Skin epidermis (tissue), 12 donors: ENCODE data around the gene FNBP1.

ENCODE experiments used
- H3K27ac ChIP-seq, 21 experiments: fragments of 200-600 bp; sonication (generic) in 11 of 21; one replicate each; pipeline ENCODE4 v1.5.0; 2020; ENCODE audit warnings: mild to moderate bottlenecking in 3 of 21, inconsistent platforms in 2 of 21, moderate library complexity in 2 of 21
- H3K4me3 ChIP-seq, 7 experiments: fragments of 200-600 bp; sonication (generic) in 2 of 7; one replicate each; pipeline ENCODE4 v1.5.0; 2020; ENCODE audit warnings: inconsistent platforms in 2 of 7, mild to moderate bottlenecking in 2 of 7, moderate library complexity in 1 of 7

The FNBP1 gene

DNA sequence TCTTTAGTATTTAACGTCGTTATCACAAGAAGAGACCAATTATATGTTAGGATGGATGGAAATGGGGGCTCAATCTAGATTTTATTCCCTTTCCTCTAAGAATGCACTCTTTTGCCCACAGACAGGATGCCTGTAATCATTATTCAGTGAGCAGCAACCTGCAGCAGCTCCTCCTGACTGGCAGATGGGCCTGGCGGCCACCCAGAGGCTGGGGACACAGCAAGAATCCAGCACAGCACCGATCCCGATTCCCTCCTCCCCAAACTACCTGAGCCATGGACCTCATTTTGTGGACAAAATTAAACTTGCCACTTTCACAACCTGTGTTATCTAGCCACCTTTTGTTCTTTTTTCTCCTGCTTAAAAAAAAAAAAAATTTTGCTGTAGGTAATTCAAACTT is 106.8 kb downstream of the FNBP1 start:
- peak overlapping the region in 5 of 21 experiments; percentile 26 to 83 (median 42) for H3K27ac ChIP-seq
- no peak overlapping the region for H3K4me3 ChIP-seq

DNA sequence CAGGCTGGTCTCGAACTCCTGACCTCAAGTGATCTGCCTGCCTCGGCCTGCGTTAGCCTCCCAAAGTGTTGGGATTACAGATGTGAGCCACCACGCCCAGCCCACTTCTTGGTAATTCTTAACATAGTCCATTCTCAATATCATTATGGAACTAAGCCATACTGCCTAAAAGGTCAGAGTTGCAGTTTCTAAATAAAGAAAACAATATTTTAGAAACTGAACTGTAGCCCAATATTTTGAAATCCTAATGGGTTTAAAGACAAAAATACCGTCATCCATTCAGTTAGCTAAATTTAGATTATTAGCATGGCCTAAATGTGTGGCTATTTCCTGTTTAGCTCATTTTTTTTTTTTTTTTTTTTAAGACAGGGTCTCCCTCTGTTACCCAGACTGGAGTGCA is 108.2 kb downstream of the FNBP1 start:
- Histone ChIP-seq H3K4me3 (no peak overlapping the region), H3K27ac (peak overlapping the region in 17 of 21 experiments; percentile 22 to 83 (median 61))

DNA sequence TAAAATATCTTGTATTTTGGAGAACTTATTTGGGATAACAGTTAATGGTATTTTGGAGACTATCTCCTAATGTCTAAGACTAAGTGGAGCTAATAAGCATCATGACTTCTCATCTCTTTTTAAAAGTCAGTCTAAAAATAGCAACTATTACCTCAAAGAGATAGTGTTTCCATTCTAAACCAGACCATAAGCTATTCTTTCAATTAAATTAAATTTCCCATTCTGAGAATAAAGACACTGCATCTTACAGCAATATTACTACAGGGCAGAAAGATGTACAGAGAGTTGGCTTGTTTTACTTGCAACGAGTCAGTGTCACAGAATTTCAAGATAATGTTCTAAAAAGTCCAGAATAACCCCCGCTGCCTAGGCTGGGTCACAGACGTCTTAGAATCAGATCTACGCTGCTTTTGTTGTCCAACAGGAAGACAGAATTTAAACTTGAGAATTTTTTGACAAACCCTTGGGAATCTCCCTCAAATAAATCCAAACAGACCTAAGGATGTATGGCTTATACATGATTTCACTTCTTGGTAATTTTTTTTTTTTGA is 108.9 kb downstream of the FNBP1 start:
- no peak overlapping the region for H3K4me3 ChIP-seq
- peak overlapping the region in 18 of 21 experiments; percentile 36 to 83 (median 62) for H3K27ac ChIP-seq

DNA sequence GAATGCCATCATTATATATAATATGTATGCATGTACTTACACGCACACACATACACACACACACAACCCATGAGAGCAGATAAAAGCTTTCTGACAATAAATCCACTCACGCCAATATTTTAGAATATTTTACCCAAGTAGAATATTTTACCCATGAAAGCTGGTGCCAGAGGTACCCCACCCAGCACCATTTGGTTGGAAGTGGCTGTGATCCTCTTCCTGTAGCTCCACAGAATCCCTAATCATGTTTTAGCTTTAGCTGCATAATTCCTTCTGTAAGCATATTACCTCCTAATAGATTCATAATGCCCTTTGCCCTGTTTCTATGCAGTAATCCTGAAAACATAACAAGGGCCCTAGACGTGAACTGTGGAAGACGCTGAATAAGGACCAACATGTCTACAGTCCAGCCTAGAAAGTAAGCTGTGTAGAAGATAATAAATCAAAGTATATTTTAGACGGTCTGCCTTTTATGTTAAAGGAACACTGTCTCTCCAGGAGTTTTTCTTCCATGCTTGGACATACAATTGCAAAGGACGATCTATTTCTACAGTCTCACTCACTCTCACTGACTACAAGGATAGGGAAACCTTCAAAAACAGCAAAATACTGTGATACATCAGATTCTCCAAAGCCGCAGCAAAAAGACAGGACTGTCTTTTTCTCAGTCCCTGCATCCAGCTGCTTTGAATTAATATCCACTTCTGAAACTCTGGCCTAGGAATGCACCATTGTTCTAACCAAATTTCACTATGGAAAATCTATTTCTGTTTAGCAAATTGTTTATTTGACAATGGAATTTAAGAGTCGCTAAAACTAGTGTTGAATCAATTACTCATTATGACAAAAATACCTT is 109.6 kb downstream of the FNBP1 start:
- Histone ChIP-seq H3K27ac (peak overlapping the region in 17 of 21 experiments; percentile 12 to 83 (median 63)), H3K4me3 (no peak overlapping the region)

DNA sequence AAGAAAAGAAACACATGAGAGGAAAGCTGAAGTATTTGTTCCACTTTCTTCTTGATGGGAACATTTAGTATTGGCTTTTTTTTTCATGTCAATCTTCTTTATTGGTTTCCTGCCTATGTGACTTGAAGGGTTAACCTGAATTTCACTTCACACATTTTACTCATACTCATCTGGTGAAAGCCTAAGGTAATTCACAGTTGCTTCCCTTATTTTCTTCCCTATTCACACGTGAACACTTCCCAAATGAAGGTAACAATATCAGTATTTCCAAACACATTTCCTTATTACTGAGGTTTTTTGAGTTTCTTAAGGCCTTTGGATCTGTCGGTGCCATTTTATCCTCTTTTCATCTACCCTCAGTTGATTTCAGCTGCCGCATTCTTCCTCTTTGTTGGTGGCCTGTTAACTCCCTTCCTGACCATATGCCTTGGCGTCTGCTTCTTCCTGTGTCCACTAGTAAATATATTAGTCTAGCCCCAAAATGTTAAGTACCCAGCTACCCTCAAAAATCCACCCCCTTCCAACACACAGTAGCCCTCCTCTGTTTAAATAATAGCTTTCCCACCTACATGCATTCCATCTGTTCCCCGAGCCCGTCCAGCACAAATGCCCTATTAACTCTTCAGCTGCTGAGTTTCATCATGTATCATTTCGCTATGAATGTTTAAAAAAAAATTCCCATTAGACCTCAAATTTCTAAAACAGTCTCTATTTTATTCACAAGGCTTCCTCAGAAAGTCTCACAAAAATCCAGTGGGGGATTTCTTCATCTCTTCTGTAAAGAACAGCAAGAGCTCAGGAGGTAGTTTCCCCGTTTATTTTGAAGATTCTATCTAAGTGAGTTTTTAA is 110.5 kb downstream of the FNBP1 start:
- Histone ChIP-seq H3K27ac (peak overlapping the region in 18 of 21 experiments; percentile 14 to 83 (median 64)), H3K4me3 (no peak overlapping the region)

DNA sequence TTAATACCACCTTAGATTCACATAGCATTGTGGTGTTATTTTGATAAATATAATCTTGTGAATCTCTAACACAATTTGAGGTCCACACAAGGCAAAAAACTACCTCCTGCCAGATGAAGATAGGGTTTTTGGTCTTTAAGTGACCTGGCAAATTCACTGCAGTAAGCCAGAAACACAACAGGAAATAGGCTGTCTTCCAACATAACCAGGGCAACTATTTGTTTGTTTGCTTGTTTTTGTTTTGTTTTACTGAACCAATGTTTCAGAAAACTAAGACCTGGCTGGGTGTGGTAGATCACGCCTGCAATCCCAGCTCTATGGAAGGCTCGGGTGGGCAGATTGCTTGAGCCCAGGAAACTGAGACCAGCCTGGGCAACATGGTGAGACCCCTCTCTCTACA is 112.2 kb downstream of the FNBP1 start:
- no peak overlapping the region for H3K4me3 ChIP-seq
- H3K27ac ChIP-seq, result peak overlapping the region in 12 of 21 experiments; percentile 0 to 81 (median 43)

DNA sequence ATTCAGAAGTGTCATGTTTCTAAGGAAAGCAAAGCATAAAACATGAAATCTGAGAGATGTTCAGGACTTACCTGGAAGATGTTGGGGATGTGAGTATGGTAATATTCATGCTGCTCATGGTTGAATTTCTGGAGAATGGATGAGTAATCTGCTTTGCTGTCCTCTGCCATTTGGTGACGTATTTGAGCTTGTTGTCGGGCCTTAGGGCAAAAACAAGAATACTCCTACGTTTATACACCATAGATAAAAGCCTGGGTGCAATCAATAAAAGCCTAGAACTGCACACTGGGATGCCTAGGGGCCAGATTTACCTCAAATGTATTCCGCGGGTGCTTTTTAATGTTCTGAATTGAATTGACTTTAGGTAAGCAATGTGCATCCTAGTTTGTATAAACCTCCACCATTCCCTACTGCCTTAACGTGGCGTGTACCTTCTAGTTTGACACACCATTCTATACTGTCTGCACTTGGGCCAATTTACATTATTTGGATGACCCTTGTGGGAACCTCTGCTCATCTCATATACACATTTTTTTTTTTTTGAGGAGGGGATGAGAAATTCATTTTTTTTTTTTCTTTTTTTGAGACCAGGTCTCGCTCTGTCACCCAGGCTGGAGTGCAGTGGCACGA is 113.4 kb downstream of the FNBP1 start:
- no peak overlapping the region for H3K27ac ChIP-seq
- no peak overlapping the region for H3K4me3 ChIP-seq

DNA sequence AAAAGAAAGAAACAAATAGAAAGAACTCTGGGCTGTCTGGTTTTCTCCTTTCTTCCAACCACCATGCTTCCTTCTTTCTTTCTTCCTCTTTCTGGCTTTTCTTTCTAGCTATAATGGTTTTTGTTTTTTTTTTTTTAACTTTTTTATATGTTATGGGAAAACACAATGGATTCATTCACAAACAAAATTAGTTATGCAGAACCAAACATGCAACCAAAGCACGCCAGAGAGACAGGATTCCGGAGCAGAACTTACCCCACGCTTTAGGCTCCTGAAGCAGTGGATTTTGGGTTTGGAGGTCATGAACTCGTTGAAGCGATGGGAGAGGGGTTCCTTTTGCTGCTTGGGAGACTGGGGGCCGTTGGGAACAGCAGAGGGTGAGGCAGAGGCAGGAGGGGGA is 119.4 kb downstream of the FNBP1 start:
- no peak overlapping the region for H3K4me3 ChIP-seq
- no peak overlapping the region for H3K27ac ChIP-seq

DNA sequence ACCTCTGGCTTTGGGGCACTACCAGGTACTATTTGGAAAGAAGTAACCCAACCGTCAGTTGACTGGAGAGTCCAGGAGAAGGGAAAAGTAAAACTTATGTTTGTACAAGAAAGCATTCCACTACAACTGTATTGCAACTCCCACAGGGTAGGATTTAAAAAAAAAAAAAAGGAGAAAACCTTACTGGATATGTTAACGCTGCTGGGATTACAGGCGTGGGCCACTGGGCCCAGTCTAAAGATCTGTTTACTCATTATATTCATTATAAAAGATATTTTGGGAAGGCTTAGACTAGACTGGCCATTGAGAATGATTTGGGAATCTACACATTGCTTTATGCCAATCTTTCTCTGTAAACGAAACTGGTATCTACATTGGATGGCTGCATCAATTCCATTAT is 121.1 kb downstream of the FNBP1 start:
- no peak overlapping the region for H3K4me3 ChIP-seq
- no peak overlapping the region for H3K27ac ChIP-seq

DNA sequence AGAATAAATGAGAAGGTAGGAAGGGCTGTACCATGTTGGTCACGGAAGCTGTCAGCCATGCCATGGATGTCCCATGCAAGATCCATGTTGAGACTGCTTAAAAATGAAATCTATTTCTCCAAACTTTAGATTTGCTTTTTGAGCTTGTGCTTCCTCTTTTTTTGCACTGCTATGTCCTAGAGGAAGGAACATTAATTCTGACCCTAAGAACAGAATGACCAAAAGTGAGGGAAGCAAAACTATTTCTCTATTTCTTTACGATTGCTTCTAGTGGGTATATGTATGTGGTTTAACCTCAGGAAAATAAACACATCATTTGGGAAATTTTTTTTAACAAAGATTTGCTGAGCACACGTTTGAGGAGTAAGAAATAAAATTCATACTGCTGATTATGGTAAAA is 123.1 kb downstream of the FNBP1 start:
- Histone ChIP-seq H3K4me3 (no peak overlapping the region), H3K27ac (peak overlapping the region in 5 of 21 experiments; percentile 3 to 78 (median 31))

DNA sequence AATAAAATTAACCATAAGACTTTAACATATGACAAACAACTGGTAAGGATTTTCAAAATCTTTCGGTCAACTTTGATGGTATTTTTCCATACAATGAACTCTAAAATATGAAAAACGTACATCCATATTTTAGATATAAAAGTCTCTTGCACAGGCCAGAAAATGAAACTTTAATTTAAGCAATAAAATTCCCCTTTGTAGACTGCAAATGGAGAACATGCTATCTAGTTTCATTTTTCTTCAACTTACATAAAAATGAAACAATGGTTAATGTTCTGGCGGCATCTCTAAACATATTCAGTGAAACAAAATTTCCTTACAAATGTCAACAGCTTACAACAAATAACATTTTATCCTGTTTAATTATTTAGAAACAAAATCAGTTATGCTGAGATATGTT is 123.7 kb downstream of the FNBP1 start:
- no peak overlapping the region for H3K4me3 ChIP-seq
- peak overlapping the region in 6 of 21 experiments; percentile 5 to 78 (median 20) for H3K27ac ChIP-seq

DNA sequence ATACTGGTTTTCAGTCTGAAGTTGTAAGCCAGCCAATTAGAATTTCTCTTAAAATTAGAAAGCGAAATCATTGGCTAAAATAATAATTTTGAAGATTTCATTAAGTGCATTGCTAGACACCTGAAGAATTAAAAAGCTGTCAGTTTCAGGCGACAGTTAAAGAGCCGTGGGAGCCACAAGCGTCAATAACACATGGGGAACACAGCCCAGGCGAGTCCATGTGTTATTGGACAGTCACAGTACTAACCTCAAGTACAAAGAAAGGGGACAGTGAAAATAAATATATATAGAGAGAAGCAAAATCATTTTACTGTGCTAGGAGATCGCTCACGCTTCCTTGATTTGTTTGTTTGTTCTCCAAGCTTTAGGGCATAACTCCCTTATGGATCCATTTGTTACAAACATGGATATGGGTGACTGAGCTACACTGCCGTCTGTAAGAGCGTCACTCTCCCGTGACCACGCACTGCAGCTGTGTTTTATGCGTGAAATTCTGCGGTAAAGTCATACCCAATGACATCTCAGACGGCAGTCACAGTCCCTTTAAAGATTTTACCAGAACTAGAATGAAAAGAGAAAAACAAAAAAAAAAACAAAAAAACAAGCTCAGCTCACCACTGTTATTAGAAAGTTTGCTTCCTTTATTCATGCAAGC is 124.6 kb downstream of the FNBP1 start:
- peak overlapping the region in 2 of 21 experiments; percentile 65 to 78 for H3K27ac ChIP-seq
- H3K4me3 ChIP-seq, result no peak overlapping the region

DNA sequence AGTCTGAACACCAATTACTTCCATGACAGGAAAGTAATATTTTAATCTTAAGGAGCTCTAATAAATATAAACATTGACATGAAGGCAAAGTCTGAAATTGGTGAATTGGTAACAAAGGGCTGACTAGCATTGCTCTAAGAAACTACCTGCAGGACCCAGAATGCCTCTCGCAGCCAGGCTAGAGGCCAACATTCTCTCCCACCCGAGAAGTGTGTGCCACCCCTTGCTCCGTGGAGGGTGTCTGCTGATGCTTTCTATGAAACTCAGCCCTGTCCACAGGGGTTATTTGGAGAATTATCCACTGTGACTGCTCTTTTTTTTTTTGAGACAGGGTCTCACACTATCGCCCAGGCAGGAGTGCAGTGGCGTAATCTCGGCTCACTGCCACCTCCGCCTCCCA is 126.3 kb downstream of the FNBP1 start:
- Histone ChIP-seq H3K27ac (no peak overlapping the region), H3K4me3 (no peak overlapping the region)

DNA sequence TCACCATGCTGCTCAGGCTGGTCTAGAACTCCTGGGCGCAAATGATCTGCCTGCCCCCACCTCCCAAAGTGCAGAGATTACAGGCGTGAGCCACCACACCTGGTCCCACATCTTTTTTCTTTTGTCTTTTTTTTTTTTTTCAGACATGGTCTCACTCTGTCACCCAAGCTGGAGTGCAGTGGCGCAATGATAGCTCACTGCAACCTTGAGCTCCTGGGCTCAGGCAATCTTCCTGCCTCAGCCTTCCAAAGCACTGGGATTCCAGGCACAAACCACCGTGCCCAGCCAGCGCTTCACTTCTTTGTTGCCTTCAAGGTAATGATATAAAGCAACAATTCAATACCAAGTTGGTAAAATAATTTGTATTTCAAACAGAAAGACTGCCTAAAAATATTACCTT is 128.9 kb downstream of the FNBP1 start:
- Histone ChIP-seq H3K4me3 (no peak overlapping the region), H3K27ac (no peak overlapping the region)

DNA sequence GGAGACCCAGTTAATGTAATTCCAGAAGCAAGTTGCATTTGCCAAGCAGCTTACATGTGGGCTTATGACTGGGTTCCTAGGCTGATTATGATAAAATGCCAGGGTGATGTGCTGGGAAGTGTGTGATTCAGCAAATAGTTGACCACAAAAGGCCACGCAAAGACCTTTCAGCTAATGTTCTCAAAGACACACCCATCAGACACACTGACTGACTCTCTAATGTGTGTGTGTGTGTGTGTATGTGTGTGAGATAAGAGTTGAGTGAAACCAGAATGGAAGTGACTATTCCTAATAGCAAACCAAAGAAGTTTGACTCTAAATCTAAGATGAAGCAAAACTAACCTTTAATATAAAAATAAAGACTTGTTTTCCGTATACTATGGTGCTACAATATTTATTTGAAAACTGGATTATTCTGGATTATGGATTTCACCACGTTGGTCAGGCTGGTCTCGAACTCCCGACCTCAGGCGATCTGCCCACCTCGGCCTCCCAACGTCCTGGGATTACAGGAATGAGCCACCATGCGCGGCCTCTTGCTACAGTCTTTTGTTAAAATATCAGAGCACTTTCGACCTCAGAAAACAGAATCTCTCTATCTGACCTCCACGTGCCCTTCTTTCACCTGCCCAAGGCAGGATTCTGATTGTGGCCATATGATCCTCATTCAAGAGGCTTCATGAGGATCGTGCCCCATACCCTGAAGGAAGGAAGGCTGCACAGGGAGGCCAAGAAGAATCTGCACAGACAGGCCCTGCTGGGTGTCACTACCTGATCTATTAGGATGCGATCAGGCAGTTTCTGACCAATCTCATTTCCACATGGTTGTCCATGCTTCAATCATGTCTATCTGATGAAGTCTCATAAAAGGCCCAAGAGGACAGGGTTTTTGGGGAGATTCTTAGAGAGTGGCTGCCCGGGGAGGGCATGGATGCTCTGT is 132.1 kb downstream of the FNBP1 start:
- Histone ChIP-seq H3K4me3 (no peak overlapping the region), H3K27ac (peak overlapping the region in 2 of 21 experiments; percentile 25 to 44)

DNA sequence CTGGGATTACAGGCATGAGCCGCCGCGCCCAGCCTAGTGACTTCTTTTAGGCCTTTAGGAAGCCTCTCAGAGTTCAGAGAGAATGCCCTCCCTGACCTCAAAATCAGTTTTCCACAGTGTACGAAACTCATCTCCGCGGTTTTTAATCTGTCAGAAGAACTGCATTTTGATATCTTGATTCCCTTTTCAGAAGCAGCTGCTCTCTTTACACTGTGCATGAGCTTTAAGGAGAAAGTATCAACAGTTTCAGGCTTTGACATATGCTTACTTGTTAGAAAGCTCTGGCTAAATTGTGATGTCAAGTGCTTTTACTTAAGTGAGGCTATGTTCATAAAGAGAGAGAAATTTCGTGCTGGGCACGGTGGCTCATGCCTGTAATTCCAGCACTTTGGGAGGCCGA is 133.1 kb downstream of the FNBP1 start:
- peak overlapping the region in 5 of 21 experiments; percentile 12 to 60 (median 42) for H3K27ac ChIP-seq
- H3K4me3 ChIP-seq, result no peak overlapping the region

DNA sequence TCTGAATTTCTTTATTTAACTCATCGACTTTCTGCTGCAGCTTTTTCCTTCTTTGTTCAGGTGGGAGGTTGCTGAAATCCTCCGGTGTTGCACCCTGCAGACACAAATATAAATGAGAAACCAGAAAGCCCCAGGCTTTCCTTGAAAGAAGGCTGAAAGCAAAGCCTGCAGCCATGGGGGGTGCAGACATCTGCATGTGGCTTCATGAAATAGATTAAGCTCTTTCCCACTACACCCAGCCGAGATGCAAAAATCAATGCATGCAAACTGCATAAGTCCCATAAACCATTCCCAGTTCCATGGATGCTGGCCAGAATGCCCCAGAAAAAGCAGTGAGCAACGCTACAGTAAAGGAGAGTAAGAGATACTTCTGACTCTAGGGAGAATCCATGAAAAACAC is 134.1 kb downstream of the FNBP1 start:
- peak overlapping the region in 1 of 21 experiments; percentile 60 for H3K27ac ChIP-seq
- H3K4me3 ChIP-seq, result no peak overlapping the region

DNA sequence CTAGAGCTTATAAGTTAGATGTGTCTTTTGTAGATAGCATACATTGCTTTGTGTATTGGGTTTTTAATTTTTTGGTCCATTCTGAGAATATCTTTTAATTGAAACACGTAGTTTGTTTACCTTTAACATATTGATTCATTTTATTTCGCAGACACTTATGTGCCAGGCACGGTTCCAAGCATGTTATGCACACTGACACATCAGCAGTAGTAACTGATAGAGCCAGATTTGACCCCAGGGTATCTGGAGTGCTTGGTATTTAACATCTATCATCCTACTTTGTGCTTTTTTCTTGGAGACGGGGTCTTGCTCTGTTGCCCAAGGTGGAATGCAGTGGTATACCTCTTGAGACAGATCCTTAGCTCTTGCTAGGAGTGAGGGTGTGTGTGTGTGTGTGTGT is 135.8 kb downstream of the FNBP1 start:
- Histone ChIP-seq H3K4me3 (no peak overlapping the region), H3K27ac (no peak overlapping the region)
